ENCODE data around the gene DCBLD1.

GRCh38 chr6:117469791-117470190 is 12.7 kb upstream of the DCBLD1 start:
- TF ChIP-seq CTCF (IDR thresholded peaks at IDR 0.05; ENCODE audit: insufficient read depth, low read length, poor library complexity, severe bottlenecking): no peak
- TF ChIP-seq EZH2phosphoT487 (conservative IDR thresholded peaks at IDR 0.05; ENCODE audit: low read length): no peak
